NCI-H1092 treated with DMSO at 0.1 percent for 48 hours (cell line): ENCODE data around the gene CCDC57.
"Not testable (repeated sequence)": the region's sequence is repeated elsewhere in the genome, so short reads cannot be mapped to it uniquely, and the experiment has no call there.

Experiments
- DNase-seq: peaks from one replicate; lab custom pipeline; 2025; lab: John Stamatoyannopoulos, UW

CCDC57 gene

DNA sequence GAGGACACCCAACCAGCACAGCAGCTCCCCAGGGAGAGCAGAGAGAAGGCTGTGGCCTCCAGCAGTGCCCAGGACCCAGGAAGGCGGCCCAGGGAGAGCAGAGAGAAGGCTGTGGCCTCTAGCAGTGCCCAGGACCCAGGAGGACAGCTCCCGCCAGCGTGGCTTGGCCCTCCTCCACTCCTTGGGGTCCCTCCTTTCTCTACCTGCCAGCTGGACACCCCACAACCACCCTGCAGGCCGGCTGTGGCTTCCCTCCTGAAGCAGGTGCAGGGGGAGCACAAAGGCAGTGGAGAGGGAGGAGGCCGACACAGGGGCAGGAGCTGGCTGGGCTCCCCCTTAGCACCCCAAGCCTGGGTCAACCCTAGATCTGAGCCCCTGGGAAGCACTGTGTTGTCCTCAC lies 60.5 kb downstream of the CCDC57 start:
- DNase-seq, result no peak

DNA sequence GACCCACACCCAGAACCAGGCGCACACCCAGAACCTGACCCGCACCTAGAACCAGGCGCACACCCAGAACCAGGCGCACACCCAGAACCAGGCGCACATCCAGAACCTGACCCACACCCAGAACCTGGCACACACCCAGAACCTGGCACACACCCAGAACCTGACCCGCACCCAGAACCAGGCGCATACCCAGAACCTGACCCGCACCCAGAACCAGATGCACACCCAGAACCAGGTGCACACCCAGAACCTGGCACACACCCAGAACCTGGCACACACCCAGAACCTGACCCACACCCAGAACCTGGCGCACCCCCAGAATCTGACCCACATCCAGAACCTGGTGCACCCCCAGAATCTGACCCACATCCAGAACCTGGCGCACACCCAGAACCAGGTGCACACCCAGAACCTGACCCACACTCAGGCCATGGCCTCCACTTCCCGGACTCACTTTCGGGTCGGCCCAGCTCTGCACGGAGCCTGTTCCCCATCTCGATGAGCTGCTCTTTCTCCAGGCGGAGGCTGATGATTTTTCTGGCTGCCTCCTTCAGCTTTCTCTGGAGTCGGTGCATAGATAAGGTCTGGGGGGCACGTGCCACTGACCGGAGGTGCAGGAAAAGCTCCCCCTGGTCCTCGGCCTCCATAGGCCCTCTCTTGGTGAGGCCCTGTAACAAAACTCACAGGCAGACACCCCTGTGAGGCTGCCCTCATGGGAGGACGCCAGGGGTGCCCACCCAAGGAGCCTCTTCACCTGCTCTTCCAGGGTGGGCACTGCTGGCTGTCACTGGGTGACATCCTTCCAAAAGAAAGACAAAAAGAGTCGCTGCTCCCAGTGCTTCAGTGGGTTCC lies 61.3 kb downstream of the CCDC57 start:
- no peak for DNase-seq

DNA sequence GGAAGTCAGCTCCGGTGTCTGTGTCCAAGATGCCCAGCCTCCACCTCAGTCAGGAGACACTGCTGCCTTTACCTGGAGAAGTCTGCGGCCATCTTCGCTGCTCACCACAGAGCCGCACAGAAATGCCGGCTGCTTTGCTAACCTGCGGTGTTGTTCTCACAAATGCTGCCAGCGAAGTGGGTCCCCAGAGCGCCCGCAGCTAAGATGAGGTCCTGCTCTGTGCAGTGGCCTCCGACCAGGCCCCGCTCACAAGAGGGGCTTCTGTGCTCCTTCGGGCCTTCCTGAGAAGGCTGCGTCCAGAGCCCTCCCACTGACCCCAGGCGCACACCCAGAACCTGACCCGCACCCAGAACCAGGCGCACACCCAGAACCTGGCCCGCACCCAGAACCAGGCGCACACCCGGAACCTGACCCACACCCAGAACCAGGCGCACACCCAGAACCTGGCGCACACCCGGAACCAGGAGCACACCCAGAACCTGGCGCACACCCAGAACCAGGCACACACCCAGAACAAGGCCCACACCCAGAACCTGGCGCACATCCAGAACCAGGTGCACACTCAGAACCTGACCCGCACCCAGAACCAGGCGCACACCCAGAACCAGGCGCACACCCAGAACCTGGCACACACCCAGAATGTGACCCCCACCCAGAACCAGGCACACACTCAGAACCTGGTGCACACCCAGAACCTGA lies 63.1 kb downstream of the CCDC57 start:
- no peak for DNase-seq

DNA sequence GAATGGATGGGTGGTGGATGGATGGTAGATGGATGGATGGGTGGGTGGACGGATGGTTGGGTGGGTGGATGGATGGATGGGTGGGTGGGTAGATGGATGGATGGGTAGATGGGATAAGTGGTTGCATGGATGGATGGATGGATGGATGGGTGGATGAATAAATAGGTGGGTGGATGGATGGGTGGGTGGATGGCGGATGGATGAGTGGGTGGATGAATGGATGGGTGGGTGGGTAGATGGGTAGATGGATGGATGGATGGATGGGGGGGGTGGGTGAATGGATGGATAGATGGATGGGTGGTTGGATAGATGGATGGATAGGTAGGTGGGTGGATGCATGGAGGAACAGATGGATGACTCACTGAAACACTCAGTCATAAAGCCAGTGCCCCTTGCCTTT lies 63.6 kb downstream of the CCDC57 start:
- DNase-seq, result no peak

DNA sequence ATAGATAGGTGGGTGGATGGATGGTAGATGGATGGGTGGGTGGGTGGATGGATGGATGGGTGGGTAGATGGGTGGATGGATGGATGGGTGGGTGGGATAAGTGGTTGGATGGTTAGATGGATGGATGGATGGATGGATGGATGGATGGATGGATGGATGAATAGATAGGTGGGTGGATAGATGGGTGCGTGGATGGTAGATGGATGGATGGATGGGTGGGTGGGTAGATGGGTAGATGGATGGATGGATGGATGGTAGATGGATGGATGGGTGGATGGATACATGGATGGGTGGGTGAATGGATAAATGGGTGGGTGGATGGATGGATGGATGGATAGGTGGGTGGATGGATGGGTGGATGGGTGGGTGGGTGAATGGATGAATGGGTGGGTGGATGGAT lies 64.6 kb downstream of the CCDC57 start:
- DNase-seq, result no peak

DNA sequence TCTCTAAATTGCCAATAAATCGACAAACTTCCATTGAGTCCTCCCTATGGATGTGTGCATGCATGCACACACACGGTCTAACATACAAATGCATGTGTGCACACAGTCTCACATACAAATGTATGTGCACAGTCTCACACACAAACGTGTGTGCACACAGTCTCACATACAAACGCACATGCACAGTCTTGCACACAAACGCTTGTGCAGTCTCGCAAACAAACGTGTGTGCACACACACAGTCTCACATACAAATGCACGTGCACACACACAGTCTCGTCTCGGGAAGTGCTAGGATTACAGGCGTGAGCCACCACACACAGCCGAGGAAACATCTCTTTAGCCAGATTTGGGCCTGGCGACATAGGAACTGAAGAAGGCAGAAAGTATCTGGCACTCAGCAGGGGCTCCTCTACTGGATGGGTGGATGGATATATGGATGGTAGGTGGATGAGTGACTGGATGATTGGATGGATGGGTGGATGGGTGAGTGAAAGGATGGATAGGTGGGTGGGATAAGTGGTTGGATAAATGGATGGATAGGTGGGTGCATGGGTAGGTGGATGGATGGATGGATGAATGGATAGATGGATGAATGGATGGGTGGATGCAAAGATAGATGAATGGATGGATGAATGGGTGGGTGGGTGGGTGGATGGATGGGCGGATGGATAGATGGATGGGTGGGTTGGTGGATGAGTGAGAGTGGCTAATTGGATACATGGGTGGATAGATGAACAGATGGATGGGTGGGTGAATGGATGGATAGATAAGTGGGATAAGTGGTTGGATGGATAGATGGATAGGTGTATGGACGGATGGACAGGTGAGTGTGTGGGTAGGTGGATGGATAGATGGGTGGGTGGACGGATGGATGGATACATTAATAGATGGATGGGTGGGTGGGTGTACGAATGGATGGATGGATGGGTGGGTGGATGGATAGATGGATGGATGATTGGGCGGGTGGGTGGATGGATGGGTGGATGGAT lies 65.7 kb downstream of the CCDC57 start:
- DNase-seq, result no peak

DNA sequence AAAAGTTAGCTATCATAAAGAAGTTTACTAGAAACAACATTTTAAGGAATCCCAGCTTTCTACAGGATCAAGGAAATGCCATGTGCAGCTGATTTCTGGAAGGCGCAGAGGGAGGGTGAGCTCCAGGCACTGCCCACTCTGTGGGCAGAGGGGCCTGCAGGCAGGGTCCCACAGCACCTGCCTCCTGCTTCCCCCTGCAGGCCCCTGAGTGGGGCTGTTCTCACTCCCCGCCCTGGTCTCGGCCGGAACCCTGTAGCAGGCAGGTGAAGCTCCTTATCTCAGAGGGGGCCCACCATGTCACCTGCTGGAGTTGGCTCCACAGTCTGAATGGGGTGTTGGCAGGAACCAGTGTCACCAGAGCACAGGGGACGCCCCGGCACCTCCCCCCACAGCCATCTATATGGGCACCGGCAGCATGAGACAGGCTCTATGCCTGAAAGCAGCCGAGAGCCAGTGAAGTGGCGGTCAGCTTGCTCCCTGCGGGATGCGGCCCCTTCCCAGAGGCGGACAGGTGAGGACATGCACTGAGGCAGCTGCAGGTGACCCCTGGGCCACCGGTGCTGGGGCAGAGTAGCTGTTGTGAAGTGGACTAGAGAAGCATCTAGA lies 67.0 kb downstream of the CCDC57 start:
- no peak for DNase-seq

DNA sequence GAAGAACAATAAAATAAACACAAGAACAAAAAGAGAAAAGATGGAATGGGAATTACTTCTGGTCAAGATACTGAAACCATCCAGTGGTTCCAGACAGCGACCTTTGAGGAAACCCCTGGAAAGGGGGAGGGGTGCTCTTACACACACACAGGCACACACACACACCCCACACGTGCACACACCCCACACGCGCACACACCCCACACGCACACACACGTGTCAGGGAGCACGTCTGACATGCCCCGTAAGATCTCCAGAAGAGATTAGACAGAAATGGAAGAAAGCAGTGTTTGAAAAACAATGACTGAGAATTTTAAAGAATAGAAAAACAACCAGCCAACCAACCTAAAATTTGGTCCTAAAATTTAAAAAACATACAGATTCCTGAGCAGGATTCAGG lies 69.3 kb downstream of the CCDC57 start:
- DNase-seq, result no peak

DNA sequence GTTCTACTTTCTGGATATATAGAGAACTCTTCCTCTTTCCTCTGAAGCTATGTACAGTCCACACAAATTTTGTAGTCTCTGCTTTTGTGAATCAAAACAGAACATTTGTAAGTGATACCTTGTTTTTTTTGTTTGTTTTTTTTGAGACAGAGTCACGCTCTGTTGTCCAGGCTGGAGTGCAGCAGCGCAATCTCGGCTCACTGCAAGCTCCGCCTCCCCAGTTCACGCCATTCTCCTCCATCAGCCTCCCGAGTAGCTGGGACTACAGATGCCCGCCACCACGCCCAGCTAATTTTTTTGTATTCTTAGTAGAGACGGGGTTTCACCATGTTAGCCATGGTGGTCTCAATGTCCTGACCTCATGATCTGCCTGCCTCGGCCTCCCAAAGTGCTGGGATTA lies 72.7 kb downstream of the CCDC57 start:
- DNase-seq, result not testable (repeated sequence)

DNA sequence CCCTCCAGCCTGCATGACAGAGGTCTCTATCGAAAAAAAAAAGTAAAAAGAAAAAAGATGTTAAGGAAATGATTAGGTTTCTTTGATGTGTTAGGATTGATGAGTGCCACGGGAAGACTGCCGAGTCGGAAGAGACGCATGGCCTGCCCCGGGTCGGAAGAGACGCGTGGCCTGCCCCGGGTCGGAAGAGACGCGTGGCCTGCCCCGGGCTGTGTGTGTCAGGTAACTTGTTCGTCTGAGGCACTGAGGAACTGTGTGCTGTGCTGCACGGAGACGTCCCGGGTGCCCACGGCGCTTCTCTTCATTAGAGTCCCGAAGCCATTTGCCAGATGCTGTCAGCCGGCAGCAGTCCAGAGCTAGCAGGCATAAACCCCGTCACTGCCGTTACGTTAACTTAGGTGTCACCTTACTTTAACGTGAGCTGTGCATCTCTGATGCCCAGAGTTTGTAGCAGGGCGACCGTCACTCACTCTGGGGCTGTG lies 74.1 kb downstream of the CCDC57 start:
- DNase-seq, result no peak

DNA sequence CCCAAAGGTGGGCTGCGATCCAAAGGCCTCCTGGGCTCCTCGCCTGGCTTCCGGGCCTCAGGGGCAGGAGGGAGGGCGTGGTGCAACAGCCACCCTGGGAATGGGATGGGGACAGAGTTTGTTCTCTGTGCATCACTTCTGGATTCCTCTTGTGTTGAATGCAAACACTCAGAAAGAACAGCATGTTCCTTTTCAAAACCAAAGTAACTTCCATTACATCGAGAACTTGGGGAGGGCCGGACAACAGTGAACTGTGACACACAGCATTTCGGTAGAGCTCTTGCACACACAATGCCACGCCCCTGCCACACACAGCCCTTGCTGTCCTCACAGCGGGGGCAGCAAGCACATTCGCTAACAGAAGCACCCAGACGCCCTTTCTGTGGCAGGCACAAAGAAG lies 78.5 kb downstream of the CCDC57 start:
- DNase-seq, result no peak

DNA sequence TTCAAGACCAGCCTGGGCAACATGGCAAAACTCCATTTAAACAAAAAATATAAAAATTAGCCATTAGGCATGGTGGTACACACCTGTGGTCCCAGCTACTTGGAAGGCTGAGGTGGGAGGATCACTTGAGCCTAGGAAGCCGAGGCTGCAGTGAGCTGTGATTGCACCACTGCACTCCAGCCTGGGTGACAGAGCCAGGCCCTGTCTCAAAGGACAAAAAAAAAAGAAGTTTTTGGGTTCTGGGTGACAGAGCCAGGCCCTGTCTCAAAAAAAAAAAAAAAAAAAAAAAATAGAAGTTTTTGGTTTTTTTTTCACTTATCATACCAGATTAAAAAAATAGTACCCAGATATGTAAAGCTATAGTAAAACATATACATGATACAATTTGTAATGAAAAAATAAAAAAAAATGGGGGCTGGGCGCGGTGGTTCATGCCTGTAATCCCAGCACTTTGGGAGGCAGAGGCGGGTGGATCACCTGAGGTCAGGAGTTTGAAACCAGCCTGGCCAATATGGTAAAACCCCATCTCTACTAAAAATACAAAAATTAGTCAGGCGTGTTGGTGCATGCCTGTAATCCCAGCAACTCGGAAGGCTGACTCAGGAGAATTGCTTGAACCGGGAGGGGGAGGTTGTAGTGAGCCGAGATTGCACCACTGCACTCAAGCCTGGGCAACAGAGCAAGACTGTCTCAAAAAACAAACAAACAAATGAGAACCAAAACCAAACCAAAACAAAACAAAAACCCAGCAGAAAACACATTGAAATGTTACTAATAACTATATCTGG lies 79.3 kb downstream of the CCDC57 start:
- not testable (repeated sequence) for DNase-seq

DNA sequence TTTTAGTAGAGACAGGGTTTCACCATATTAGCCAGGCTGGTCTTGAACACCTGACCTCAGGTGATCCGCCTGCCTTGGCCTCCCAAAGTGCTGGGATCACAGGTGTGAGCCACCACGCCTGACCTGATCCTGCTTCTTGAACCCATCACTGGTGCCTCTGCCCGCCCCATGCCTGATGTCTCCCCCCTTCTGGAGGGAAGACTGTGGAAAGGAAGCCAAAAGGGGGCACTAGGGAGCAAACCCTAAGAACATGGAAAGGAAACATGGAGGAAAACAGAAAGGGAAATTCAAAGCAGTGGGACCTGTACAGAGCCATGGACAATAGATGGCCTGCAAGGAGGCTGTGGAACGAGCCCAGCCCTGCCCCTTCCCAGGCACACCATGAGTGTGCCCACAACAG lies 83.5 kb downstream of the CCDC57 start:
- no peak for DNase-seq

DNA sequence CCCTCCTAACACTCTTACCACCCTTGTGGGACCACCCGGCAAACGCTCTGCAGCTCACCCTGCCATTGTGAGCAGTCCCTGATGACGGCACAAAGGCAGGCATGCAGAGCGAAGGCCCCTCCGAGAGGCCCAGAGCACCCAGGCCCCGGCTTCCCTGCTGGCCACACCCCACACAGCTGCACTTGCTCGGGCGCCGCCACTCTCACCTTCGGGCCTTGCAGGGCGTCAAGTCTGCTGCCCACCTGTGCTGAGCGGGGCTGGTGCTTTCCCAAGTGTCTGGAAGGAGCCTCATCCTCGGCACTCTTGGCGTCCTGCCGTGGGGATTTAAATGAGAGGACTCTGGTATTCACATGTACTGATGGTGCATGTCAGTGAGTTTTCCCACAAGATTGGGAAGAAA lies 84.4 kb downstream of the CCDC57 start:
- DNase-seq, result no peak

DNA sequence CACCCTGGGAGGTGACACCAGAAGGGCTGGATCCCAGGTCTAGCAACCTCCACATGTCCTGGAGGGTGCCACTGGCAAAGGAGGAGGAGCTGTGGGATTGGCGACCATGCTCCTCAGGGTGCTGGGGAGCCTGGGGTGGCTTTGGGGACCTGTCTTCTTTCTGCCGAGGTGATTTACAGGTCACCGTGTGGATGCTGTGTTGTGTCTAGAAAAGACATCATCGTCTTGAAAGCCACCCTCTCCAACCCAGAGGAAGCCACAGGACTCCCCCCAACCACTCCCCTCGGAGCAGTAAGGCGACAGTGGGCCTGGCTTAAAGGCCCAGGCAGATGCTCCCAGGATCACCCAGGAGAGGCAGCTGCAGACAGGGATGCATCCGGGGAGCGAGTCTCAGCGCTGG lies 84.9 kb downstream of the CCDC57 start:
- no peak for DNase-seq

DNA sequence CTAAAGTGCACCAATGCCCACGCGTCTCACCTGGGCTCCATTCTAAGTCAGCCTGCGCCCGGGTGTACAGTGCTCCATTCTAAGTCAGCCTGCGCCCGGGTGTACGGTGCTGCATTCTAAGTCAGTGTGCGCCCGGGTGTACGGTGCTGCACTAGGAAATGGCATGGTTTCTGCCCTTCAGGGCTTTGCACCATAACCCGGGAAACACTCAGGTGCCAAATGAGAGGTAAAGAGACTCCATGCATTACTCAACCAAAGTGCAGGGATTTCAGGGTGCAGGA lies 85.4 kb downstream of the CCDC57 start:
- no peak for DNase-seq

DNA sequence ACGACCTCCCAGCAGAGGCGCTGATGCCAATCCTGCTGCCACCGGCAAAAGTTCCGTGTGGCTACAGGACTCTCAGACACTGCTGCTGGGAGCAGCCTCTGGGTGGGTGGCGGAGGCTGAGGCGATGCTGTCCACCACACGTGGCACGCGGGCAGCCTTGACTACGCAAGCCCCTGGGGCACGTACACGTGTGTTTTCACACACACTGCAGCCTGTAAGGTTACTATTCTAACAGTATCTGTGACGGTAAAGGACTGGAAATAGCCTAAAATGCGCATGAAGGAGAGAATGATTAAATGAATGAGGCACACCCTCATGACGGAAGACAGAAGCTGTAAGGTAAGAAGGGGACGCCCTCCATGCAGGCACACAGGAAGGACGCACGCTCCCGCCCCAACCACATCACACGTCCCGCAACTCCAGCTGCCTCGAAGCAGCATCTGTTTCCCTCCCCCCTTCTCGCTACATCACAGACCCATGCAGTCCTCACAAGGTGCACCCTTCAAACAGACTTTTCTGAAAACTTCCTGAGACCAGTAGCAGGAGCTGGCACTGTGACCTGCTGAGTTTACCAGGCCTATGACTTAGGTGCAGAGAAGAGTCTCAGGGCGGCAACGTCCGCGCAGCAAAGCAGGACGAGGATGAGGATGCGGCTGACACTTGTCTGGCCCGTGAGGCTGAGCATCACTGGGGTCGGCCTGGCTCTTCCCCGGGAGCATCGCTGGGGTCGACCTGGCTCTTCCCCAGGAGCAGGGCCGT lies 85.9 kb downstream of the CCDC57 start:
- DNase-seq, result no peak

DNA sequence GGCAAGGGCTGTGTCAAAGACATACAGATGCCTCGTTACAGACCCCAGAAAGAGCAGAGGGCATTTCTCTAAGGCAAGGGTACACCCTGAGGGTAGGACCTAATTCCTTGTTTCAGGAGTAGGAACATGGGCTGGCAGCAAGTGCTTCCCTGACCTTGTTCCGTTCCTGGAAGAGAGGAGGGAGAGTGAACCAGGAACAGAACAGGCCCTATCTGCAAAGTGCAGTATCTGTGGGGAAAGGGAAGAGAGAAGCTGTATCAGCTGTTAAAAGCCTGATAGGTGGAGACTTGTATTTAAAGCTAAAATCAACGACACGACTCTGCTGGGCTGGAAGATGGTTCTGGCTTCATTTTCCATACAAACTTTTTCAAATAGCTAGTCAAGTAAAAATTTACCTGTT lies 88.5 kb downstream of the CCDC57 start:
- DNase-seq, result no peak

DNA sequence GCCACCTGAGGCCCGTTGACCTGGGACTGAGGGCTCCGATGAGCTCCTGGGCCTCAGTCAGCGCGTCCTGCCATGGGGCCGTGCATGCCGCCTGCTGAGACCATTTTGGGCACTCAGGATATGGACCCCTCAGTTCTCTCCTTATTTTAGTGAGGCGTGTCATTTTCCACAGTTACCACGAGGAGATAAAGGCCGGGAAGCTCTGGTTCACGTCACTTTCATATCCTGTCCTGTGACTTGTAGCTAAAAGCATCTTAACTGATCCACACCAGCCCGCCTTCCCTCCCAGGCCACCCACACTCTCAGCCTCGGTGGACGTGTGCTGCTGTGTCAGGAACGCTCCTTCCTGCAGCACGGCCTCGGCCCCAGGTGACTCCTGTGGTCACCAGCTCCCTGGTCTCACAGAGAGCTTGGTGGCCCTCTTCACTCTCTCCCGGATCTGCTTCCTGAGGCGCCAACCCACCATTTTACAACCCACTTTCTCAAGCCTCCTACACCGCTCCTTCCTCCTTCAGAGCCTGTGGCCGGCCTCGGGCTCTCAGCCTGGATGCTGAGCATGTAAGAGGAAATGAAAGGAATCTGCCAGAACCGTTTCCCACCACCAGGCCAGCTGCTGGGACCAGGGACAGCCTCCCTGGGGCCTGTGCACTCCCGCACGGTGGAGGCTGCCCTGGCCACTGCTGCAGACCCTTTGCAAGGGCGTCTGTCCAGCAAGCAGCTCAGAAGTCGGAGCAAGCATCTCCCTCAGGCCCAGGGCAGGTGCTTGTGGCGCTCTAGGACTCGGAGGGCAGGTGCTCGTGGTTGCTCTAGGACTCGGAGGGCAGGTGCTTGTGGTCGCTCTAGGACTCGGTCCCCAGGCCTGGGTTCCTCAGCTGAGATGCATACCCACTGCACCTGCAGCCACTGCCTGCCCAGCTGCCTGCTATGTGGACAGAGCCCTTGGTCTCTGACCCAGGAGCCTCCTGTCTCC lies 90.7 kb downstream of the CCDC57 start:
- DNase-seq, result no peak
